Ureter (tissue), 1 donor: ENCODE data around the gene AP4M1. TPM values are rescaled to one million over a fixed set of nuclear protein-coding genes. Genes with fewer than 3 reads are reported as not detected.

ENCODE experiments used
- DNase-seq: peaks from one replicate; pipeline ENCODE4 v3.0.0-alpha.2; 2020; ENCODE audit warnings: low spot score
- total RNA-seq: library from RNA; stranded (reverse); gene quantifications from one replicate; pipeline ENCODE4 v1.2.4, GENCODE V29; 2023
- donor health status: DM: yes; HTN: yes; CAD: no.

Gene AP4M1
- total RNA-seq, 1 donor from 2014 or later = 19.5 TPM

DNA sequence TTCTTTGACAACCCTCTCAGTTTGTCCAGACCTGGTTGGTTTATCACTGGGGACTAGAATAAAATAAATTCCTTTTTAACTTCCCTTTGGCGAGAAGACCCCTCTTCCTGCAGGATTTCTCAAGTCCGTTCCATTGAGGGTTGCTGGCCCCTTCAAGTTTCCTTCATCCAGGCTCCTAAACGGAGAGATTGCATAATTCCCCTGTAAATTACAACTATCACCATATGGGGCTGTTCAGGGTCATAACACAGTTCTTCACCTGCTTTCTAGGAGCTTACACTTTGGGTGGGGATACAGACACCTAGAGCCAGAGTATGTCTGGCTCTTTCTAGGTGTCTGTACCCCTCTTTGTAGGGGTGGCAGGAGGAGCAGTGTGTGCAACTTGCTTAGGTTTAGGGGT is 15.9 kb upstream of the AP4M1 start:
- no peak for DNase-seq

DNA sequence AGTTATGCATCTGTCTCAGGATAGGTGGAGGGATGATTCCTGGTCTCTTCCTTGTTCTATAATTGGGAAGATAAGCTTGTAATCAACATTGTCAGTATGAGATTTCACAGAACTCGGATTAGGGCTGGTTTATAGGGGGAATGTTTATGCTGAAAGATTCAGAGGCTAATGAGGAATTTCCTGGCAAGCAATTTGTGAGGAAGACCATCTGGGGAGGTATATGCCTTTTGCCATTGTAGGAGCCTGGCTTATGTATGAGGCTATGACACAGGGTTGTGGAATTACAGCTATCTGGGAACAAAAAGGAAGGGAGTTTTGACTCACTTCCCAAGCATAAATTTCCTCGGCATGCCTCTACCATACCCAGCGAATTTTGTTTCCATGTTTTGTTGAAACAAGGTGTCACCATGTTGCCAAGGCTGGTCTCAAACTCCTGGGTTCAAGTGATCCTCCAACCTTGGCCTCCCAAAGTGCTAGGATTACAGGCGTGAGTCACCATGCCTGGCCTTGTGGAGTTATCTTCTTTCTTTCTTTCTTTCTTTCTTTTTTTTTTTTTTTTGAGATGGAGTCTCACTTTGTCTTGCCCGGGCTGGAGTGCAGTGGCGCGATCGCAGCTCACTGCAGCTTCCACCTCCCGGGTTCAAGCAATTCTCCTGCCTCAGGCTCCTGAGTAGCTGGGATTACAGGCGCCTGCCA is 14.2 kb upstream of the AP4M1 start:
- no peak for DNase-seq

DNA sequence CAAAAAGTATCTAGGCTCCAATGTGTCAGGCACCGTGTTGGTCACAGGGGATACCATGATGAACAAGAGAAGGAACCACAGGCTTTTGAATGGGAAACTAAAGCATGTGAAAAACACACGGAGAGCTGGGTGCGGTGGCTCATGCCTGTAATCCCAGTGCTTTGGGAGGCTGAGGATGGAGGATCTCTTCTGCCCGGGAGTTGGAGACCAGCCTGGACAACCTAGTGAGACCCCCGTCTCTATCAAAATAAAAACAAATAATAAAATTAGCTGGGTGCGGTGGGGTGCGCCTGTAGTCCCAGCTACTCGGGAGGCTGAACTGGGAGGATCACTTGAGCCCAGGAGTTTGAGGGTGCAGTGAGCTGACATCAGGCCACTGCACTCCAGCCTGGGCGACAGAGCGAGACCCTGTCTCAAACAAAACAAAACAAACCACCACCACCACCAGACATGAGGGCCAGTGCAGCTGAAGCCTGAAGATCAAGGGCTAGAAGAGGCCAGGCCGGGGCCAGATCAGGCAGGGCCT is 13.3 kb upstream of the AP4M1 start:
- DNase-seq = no peak

DNA sequence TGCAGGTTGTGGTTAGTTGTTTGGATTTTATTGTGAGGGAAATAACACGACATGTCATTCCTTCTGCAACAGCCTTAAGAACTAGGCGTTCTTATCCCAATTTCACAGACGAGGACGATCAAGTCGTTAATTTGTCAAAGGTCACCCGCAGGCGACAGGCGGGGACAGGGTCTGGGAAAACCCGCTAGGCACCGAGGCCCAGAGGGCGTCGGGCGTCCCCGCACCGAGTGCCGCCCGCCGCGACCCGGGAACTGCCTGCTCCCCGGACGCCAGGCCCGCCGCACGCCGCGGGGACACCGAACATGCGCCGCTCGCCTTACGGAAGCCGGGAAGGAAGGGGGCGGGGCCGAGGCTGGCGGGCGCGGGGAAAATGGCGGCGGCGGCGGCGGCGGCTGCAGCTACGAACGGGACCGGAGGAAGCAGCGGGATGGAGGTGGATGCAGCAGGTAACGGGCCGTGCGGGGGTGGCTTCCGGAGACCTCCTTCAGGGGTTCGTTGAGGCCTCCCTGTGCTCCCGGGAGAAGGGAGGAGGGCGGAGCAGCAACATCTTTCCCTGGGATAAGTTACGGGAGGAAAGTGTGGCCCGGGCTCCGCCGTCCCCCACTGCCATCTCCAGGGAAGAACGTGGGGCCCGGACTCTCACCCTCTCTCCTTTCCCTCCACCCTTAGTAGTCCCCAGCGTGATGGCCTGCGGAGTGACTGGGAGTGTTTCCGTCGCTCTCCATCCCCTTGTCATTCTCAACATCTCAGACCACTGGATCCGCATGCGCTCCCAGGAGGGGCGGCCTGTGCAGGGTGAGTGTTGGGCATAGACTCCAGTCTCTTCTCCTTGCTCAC is 12.6 kb upstream of the AP4M1 start, which contains the start of gene COPS6:
Gene COPS6, plus strand, starts transcription at position 349 of the 837 bp plus-strand sequence. Its CDS starts 22 bp downstream, at position 371.
- DNase-seq = peak; percentile 87

DNA sequence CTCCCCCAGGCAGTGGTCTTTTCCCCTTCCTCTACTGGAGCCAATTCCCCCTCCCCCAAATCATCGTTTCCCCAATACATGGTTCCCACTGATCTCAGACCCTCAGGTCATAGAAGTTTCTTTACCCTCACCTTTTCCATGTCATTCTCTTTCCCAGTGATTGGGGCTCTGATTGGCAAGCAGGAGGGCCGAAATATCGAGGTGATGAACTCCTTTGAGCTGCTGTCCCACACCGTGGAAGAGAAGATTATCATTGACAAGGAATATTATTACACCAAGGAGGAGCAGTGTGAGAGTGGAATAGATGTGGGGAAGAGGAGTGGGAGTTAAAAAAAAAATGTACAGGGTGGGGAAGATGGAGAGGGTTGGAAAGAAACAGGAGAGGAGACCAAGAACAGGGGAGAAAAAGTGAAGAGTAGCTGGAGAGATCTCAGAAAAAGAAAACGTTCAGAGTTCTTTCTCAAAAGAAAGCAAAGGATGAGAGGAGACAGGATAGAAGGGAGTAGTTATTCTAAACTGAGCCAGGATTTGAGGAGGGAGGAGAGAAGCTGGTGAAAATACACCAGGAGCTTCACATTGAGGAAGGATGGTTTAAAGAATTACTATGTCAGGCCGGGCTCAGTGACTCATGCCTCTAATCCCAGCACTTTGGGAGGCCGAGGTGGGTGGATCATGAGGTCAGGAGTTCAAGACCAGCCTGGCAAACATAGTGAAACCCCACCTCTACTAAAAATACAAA is 11.8 kb upstream of the AP4M1 start:
- DNase-seq = no peak

DNA sequence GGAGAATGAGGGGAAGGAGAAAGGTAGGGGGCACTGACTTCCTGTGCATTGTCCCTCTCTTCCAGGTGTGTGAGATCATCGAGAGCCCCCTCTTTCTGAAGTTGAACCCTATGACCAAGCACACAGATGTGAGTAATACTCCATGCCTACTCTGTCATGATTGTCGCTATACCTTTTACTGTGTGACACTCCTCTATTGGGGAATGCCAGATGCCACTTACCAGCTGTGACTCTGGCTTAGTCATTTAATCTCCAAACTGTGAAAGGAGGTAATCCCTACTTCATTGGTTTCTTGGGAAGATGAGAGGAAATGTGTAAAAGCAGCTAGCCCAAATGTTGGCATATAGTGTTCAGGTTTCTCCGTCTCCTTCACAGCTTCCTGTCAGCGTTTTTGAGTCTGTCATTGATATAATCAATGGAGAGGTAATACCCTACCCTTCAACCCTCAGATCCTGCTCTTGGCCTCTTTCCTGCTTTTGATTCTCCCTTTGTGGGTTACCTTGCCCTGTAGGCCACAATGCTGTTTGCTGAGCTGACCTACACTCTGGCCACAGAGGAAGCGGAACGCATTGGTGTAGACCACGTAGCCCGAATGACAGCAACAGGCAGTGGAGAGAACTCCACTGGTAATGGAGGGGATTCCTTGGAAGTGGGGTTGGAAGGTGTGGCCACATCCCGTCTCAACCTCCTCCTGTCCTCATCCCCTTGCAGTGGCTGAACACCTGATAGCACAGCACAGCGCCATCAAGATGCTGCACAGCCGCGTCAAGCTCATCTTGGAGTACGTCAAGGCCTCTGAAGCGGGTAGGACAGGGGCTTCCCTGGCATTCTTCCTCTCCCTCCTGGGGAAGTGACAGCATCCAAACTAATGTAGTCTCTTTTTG is 10.7 kb upstream of the AP4M1 start:
- DNase-seq = no peak

DNA sequence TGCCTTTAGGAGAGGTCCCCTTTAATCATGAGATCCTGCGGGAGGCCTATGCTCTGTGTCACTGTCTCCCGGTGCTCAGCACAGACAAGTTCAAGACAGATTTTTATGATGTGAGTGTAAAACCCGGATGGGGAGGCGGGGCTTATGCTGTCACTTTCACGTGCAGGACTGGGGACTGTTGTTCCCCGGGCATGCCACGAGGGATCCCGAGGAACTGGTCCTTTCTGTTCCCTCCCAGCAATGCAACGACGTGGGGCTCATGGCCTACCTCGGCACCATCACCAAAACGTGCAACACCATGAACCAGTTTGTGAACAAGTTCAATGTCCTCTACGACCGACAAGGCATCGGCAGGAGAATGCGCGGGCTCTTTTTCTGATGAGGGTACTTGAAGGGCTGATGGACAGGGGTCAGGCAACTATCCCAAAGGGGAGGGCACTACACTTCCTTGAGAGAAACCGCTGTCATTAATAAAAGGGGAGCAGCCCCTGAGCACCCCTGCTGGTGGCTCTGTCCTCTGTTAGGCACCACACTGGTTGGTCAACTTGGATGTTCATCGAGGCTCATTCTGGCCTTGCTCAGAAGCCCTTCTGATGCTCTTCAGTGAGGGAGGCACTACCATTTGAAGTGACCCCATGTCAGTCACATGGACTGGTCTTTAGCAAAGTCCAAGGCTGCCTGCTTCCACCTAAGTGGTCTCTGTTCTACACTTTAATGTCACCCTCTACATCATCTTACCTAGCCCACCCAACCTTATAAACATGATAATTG is 9.8 kb upstream of the AP4M1 start:
- no peak for DNase-seq

DNA sequence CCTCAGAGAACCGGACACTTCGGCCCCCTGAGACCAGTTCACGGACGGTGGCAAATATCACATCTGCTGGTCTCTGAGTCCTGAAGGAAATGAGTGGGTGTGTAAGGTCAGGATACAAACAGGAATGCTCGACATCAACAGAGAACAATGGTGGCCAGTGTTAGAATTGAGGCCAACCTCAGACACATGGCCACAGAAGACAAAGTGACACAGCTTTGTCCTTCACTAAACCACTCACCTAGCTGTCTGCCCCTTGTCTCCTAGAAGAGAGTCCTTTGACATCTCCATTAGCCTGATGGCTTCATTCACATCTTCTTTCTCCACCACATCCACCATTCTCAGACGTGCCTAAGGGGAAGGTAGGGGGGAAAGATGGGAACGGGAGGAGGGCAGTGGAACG is 8.4 kb upstream of the AP4M1 start:
- no peak for DNase-seq

DNA sequence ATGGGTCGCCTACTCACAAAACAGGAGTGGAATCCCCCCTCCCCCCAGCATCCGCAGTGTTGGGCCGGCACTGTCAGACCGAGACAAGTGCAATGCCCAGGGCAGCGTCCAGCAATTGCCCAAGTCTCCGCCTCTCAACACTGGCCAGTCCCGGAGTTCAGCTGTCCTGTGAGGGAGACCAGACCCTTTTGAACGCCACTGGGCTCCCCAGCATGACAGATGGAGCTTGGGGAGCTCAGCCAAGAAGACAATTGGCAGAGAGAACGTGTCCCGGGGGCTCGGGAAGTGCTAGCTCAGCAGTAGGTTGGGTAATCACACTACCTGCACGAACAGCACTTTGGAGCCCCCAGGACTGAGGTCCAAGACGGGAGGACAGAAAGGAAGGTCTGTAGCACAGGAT is 7.9 kb upstream of the AP4M1 start:
- no peak for DNase-seq

DNA sequence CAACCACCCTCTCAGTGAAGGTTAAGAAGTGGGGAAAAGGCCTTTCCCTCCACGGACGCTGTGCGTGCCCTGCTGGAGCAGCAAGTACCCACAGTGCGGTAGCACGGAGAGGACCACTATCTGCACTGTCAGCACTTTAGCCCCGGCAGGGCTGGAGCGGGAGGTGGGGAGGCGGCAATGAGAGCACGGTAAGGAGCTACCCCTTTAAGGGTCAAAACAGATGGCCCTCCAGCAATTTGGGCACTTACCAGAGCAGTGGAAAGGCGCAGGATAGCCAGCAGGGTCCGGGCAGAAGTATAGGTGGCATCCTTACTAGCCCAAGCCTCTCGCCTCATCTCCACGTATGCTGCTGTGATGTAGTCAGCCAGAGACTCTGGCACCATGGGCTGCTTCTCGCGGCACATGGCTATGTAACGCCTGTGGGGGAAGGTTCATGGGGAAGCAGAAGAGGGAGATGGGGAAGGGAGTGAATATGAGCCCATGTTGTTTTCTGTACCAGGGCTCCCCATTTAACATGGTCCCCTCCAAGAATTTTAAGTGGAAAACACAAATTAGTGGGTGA is 7.4 kb upstream of the AP4M1 start:
- no peak for DNase-seq

DNA sequence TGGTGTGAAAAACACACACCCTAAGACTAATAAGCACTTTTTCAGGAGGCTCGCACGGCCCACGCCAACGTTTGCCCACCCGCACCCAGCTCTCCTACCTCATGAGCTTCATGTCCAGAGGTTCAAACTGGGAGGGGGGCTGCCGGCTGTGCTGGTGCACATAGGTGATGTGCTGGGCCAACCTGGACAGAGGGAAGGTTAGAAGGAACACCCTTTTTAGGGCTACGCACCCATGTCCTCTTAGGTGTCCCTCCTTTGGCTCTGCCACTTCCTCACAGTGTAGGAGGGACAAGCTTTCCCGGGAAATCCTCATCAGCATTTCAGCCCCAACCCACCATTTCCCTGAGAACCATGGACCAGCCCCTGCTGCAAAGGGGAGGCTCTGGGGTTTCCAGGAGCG is 6.2 kb upstream of the AP4M1 start:
- no peak for DNase-seq

DNA sequence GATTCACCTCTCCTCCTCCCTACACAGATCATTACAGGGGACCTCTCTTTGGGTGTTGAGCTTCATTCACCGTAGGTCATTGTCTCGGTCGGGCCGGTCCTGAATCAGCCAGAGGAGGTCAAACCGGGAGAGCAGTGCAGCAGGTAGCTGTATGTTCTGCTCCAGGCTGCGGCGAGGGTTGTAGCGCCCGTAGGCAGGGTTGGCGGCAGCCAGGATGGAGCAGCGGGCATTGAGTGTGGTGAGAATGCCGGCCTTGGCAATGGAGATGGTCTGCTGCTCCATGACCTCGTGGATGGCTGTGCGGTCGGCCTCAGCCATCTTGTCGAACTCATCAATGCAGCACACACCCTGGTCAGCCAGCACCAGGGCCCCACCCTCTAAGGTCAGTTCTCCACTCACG is 5.7 kb upstream of the AP4M1 start:
- DNase-seq = no peak

DNA sequence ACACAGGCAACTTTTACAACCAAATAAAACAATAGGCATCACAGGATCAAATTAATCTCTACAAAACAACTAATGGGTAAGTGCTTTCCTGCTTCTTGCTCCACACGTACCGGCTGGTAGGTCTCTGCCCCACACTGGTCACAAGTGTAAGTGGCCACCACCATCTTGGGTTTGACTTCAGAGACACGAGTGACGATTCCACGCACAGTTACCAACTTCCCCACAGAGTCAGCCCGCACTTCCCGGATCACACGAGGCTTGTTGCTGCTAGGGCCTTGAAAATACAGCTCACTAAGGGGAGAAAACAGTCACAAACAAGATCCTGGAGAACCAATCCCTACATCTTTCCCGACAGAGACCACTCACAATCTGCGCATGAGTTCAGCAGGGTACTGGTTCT is 2.5 kb upstream of the AP4M1 start:
- DNase-seq = no peak

DNA sequence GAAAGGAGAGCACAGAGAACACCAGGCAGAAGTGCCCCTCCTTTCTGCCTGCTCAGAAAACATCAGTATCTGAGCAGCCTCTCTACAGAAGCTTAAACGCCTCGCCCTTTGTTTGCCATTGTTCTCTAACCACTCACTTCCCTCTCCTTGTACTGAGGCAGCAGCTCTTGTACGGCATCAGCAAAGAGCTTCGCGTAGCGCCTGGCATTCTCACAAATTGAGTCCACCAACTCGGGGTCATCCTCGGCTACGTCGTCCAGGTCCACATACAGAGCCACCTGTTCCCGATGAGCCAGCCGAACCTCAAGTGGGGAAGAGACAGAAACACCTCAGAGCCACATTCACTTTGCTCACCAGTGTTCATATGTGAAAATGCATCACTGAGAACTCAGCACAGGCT is 2.0 kb upstream of the AP4M1 start:
- DNase-seq = no peak

DNA sequence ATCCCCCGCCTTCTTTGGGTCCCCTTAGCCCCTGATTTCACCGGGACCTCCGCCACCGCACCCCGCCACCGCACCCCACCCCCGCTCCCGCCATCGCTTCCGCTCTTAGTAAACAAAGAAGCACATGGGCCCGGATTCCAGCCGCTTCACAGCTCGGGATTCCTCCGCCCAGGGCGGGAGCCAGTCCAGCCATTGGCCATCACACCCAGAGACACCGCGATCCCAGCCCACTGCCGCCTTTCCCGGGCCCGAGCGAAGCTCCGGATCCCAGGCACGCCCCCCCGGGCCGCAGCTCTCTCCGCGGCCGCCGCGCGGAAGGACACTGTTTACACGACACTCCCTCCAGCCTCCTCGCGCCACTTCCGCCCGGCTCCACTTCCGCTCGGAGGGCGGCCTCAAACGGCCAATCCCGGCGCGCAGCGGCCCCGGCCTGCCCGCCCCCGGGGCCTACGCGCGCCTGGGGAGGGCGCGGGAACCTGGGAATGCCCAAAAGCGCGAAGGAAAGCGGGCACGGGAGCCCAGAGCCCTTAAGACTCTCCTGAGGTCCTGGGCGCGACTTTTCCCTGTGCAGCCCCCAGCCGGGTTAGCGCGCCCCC is 925 bp upstream of the AP4M1 start:
- peak; percentile 96 for DNase-seq

DNA sequence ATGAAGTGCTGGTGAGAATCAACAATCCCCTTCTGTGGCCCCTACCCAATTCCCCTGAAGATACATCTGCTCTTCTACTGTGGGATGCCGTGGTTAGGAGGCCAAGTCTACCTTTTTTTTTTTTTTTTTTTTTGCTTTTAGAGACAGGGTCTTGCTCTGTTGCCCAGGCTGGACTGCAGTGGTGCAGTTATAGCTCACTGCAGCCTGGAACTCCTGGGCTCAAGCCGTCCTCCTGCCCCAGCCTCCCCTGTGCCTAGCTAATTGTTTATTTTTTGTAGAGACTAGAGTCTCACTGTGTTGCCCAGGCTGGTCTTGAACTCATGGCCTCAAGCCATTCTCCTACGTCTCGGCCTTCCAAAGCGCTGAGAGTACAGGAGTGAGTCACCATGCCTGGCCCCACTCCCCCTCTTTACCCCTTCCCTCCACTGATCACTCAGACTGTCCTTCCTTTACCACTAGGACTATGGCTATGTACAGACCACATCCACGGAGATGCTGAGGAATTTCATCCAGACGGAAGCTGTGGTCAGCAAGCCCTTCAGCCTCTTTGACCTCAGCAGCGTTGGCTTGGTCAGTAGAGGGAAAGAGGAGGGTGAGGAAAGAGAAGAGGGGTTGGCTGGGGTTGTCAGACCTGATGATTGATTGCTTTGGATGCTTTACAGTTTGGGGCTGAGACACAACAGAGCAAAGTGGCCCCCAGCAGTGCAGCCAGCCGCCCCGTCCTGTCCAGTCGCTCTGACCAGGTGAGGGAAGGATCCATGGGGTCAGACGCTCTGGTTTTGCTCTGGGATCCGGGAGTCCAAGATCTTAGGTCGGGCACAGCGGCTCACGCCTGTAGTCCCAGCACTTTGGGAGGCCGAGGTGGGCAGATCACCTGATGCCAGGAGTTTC is 1.8 kb downstream of the AP4M1 start:
- DNase-seq = no peak

DNA sequence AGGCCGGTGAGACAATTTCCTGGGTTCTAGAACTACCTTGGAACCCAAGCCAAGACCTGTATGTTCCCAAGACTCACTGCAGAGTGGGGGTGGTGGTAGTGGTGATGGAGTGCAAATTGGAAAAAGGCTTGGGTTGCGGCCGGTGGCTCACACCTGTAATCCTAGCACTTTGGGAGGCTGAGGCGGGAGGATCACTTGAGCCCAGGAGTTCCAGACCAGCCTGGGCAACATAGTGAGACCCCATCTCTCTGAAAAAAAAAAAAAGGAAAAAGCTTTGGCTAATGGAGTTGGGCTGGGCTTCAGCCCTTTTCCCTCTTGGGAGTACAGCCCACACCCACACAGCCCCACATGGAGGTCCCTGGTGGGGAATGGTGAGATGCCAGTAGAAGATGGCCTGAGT is 4.1 kb downstream of the AP4M1 start:
- no peak for DNase-seq

DNA sequence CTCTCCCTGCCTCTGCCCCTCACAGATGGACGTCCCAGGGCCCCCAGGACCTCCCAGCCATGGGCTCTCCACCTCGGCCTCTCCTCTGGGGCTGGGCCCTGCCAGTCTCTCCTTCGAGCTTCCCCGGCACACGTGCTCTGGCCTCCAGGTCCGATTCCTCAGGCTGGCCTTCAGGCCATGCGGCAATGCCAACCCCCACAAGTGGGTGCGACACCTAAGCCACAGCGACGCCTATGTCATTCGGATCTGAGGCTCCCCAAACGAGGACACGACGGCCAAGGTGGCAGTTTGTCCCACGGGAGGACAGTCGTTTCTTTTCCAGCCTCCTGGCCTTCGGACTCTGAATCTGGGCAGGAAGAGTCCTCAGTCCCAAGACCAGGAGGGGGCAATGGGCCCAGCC is 5.2 kb downstream of the AP4M1 start:
- DNase-seq = no peak
